Caki2 (cell line): ENCODE results near the gene MAP1B. TPM values are rescaled to one million over a fixed set of nuclear protein-coding genes. Genes with fewer than 3 reads are reported as not detected.

Experiments used
- DNase-seq: peaks from one replicate; pipeline ENCODE4 v3.0.0-alpha.2; 2015; ENCODE audit warnings: low read depth
- in situ Hi-C: cut with HindIII; loops from 2 replicates; pipeline ENCODE4 v1.10.0; 2016; ENCODE audit warnings: low sequenced_read_pairs, low pct_unique_long_range_greater_than_20kb, mixed read lengths
- total RNA-seq: library from RNA; depleted of rRNA; stranded (reverse); fragments of >200 nt; shearing (Covaris generic); gene quantifications from 2 replicates; pipeline ENCODE4 v1.2.3, GENCODE V29; 2014; ENCODE audit warnings: low replicate concordance

The MAP1B gene
- total RNA-seq, 1 experiment from 2014 or later, result 80.1 TPM

DNA sequence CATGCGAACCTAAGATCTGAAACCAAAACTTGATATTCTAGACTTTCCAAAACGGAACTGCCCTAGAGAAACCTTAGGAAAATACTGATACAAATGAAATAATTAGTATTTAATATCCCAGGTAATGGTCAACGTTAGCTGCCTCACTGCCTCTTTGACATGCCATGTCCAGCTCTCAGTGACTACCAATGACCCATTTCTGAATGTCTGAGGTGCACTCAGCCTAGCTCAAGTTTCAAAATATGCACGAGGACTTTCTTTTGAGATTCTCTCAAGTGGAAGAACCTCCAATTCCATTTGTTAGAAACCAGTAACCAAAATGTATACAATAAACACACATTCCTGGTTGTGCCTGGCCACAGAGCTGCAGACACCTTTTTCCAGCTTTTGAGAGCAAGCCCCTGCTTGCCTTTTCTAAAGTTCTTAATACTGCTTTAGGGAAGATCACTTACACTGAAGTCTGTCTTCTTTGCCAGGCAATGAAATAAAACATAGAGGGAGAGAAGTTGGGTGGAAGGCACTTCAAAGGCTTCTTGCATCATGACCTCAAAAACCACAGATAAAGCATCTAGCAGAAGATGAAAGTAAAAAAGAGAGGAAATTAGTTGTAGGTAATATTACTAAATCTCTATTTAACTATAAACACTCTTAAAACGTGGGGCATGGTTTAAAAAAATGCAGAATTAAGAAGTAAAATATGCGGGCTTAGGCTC is 124.9 kb downstream of the MAP1B start:
- in situ Hi-C loops, result no loop called here

DNA sequence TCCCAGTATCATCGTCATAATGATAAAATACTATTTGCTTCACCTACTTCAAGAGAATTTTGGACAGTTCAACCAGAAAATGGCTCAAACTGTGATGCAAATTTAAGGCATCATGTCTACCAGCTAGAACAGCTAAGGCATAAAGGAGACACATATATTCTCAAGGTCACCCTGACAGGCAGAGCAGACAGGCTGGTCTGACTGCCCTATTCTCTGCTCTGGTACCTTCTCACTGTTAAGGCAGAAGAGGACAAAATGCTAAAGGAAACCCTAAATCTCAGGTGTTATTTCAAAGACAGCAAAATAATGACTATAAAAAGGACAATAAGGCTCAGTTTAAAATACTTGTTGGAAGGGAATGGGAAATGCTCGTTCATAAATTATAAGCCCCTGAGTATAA is 125.6 kb downstream of the MAP1B start:
- in situ Hi-C loops, result no loop called here
- DNase-seq, result no peak

More for the DNA sequence above, 124.9 kb downstream of the MAP1B start:
- DNase-seq, result no peak

DNA sequence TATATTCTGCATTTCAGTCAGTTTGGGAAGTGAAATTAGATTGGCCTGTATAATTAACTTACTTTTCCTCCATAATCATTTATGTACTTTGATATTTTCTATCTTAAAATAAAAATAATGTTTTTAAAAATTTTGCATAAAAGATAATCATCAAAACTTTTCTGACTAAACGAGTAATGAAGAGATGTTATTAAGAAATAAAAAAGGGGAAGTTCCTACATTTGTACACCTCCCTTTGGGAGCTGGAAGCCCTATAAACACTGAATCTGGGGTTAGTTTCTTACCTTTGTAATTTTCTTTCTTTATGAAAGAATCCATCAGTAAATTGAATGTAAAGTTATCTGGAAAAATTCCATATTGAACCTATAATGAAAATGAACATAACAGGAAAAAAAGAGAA is 126.6 kb downstream of the MAP1B start:
- no peak for DNase-seq
- in situ Hi-C loops, result no loop called here

GRCh38 chr5:72234265-72234700 is 127.0 kb downstream of the MAP1B start:
- peak; percentile 56 for DNase-seq

GRCh38 chr5:72234868-72235267 is 127.6 kb downstream of the MAP1B start:
- in situ Hi-C loops, result no loop called here
- no peak for DNase-seq

More at GRCh38 chr5:72234265-72234700, 127.0 kb downstream of the MAP1B start:
- in situ Hi-C loops, result no loop called here

GRCh38 chr5:72235725-72236124 is 128.4 kb downstream of the MAP1B start:
- DNase-seq, result no peak
- in situ Hi-C loops, result no loop called here

GRCh38 chr5:72237415-72237814 is 130.1 kb downstream of the MAP1B start:
- in situ Hi-C loops, result no loop called here
- no peak for DNase-seq

- no peak for DNase-seq
- in situ Hi-C loops, result no loop called here
Measured at GRCh38 chr5:72237879-72238278, 130.6 kb downstream of the MAP1B start.

DNA sequence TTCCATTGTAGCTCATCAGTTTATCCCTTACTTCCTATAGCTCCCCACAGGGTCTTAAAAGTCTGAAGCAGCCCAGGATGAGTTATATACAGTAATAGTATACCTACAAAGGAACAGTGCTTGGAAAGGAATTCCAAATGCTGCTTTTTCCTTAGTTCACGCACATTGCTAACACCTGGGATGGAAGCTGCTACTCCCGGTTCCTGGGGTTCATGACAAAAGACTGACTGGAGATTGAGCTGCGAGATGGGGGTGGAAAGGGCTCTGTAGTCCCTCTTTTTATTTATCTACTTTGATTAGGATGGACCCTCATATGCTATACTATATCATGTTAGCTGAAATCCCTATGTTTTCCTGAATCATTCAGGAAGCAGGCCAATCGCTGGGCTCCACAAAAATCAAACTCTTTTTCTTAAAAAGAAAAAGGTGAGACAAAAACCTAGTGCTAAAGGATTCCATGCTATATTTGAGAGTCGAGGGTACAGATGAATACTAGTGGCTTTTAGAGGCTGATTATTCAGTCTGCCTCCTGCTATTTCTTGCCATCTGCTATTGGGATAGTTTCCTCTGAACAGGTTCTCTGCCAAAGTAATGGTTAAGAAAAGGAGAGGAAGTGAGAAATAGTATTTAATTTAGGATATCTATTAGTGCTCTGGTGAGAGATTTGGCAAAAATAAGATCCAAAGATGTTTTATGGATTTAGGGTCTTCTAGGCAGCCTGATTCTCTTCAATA is 131.6 kb downstream of the MAP1B start:
- in situ Hi-C loops, result no loop called here
- no peak for DNase-seq

- DNase-seq, result no peak
- in situ Hi-C loops, result loop anchor here (10.0 kb wide), 1 partner anchor 457 kb away; no protein-coding TSS in a partner anchor
Measured at GRCh38 chr5:72241346-72242003, 134.2 kb downstream of the MAP1B start.

GRCh38 chr5:72242796-72243475 is 135.7 kb downstream of the MAP1B start:
- DNase-seq, result peak; percentile 58
- in situ Hi-C loops, result loop anchor here (10.0 kb wide), 1 partner anchor 458 kb away; no protein-coding TSS in a partner anchor

DNA sequence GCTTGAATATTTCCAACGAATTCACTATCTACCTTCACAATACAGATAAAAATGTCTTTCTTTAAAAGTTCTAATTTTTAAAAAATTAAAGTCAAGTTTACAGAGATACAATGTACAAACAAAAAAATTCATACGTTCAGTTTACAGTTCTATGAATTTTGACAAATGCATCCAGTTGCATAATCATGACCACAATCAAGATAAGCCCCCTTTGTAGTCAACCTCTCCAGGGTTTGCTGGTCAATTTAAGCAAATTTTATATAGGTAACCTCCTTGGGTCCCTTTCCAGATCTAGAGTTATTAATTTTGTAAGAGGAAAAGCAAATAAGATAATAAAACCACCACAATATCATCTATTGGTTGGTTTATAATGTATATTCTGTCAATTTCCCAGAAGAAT is 136.4 kb downstream of the MAP1B start:
- no peak for DNase-seq
- in situ Hi-C loops, result loop anchor here (10.0 kb wide), 1 partner anchor 459 kb away; no protein-coding TSS in a partner anchor

DNA sequence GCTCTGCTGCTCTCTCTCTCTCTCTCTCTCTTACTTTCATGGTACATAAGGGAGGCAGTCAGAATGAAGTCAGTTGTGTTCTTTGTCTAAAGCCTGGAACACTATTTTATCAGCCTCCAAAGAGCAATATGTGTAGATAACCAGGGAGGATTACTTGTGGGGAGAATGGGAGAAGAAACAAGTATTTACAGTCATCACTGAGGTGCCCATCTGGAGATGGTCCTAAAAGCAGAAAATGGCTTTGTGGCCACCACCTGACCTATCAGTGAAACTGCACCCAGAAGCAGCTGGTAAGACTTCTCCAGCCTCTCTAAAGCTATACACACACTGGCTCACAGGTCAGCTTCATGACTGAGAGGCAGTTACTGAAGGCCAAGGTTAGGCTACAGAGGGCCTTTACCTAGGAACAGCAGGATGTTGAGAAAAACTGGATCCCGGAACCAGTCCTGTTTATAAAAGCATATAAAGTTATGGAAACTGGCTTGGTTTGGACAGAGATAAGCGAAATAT is 137.6 kb downstream of the MAP1B start:
- in situ Hi-C loops, result loop anchor here (10.0 kb wide), 1 partner anchor 460 kb away; no protein-coding TSS in a partner anchor
- DNase-seq, result peak; percentile 36

GRCh38 chr5:72245546-72245945 is 138.3 kb downstream of the MAP1B start:
- DNase-seq, result no peak
- in situ Hi-C loops, result loop anchor here (10.0 kb wide), 1 partner anchor 461 kb away; no protein-coding TSS in a partner anchor

GRCh38 chr5:72245951-72246532 is 138.8 kb downstream of the MAP1B start:
- in situ Hi-C loops, result loop anchor here (10.0 kb wide), 1 partner anchor 461 kb away; no protein-coding TSS in a partner anchor
- no peak for DNase-seq

- in situ Hi-C loops, result loop anchor here (10.0 kb wide), 1 partner anchor 462 kb away; no protein-coding TSS in a partner anchor
- peak; percentile 41 for DNase-seq
Measured at GRCh38 chr5:72246954-72247442, 139.7 kb downstream of the MAP1B start.

DNA sequence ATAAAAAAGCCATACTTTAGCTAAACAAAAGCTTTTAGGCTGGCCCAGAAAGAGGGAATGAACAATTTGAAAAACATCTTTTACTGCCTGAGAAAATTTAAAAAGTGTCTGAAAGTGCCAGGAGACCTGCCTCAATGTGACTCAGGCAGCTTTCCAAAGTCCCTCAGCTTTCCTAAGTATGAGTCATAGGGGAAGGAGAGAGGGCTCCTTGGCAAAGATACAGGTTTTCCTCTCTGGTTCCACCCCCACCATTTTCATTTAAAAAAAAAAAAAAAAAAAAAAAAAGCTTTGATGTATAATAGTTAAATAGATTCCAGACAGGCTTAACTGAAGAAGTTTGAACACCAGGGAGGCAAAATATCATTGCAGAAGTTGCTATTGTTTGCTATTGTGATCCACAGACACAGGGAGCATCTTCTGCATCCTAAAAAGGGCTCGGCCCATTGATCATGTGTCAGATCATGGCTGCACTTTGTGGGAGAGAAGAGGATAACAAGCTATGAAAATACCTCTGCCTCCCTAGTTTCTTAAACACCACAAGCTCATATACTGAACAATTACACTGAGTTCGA is 141.2 kb downstream of the MAP1B start:
- in situ Hi-C loops, result loop anchor here (10.0 kb wide), 1 partner anchor 464 kb away; no protein-coding TSS in a partner anchor
- DNase-seq, result peak; percentile 85
